Astrocyte of the cerebellum (primary cell): ENCODE data around the gene ACTMAP.

Experiments
- DNase-seq: peaks from one replicate; pipeline ENCODE4 v3.0.0-alpha.2; 2011; ENCODE audit warnings: low read depth
- H3K4me3 ChIP-seq: 2 replicates; pipeline ENCODE4 v1.5.1; 2011; ENCODE audit warnings: mild to moderate bottlenecking, low read depth, low read length, moderate library complexity
- CTCF ChIP-seq: IDR thresholded peaks from 2 replicates; pipeline ENCODE4 v1.5.1; 2012; ENCODE audit warnings: low read length, low read depth, moderate library complexity, mild to moderate bottlenecking; ENCODE audit errors: missing control alignments
- in situ Hi-C: cut with HindIII; loops from 2 replicates; pipeline ENCODE4 v1.10.0; 2017; ENCODE audit warnings: low sequenced_read_pairs

ACTMAP gene

GRCh38 chr19:40743926-40744325 is 6.4 kb downstream of the ACTMAP start:
- no peak overlapping the region for H3K4me3 ChIP-seq
- TF ChIP-seq CTCF, result no peak
- DNase-seq, result no peak
- in situ Hi-C loops, result no loop called here

GRCh38 chr19:40742886-40743285 is 7.4 kb downstream of the ACTMAP start:
- H3K4me3 ChIP-seq, result no peak overlapping the region
- in situ Hi-C loops, result no loop called here
- TF ChIP-seq CTCF, result no peak
- no peak for DNase-seq

GRCh38 chr19:40742477-40742876 is 7.8 kb downstream of the ACTMAP start:
- H3K4me3 ChIP-seq, result no peak overlapping the region
- TF ChIP-seq CTCF, result no peak
- DNase-seq, result no peak
- in situ Hi-C loops, result no loop called here

- in situ Hi-C loops, result no loop called here
- H3K4me3 ChIP-seq, result no peak overlapping the region
- no peak for TF ChIP-seq CTCF
- DNase-seq, result no peak
Observed at GRCh38 chr19:40741527-40742390, 8.5 kb downstream of the ACTMAP start.

GRCh38 chr19:40740747-40741146 is 9.5 kb downstream of the ACTMAP start:
- no peak for TF ChIP-seq CTCF
- H3K4me3 ChIP-seq, result no peak overlapping the region
- in situ Hi-C loops, result no loop called here
- no peak for DNase-seq

- no peak overlapping the region for H3K4me3 ChIP-seq
- in situ Hi-C loops, result no loop called here
- TF ChIP-seq CTCF, result no peak
- no peak for DNase-seq
Observed at GRCh38 chr19:40739871-40740703, 10.2 kb downstream of the ACTMAP start.
